HG03060 (cell line): ENCODE data around the gene SPATS2.
"Not testable (repeated sequence)": the region's sequence is repeated elsewhere in the genome, so short reads cannot be mapped to it uniquely, and the experiment has no call there.

Experiments used
- ATAC-seq: cut with Tn5 transposase; IDR thresholded peaks from one replicate; pipeline ENCODE4 v1.9.1; 2021; ENCODE audit warnings: low read depth, moderate number of reproducible peaks; ENCODE audit not compliant: unreplicated experiment

Gene SPATS2

GRCh38 chr12:49388682-49389386 is 21.6 kb downstream of the SPATS2 start:
- no peak for ATAC-seq

- no peak for ATAC-seq
These were observed 22.1 kb downstream of the SPATS2 start for GRCh38 chr12:49389387-49389703.

GRCh38 chr12:49397000-49397399 is 29.7 kb downstream of the SPATS2 start:
- ATAC-seq, result no peak

GRCh38 chr12:49400304-49400703 is 33.0 kb downstream of the SPATS2 start:
- ATAC-seq, result no peak

- no peak for ATAC-seq
These were observed 36.7 kb downstream of the SPATS2 start for GRCh38 chr12:49403971-49404450.

GRCh38 chr12:49404956-49405355 is 37.7 kb downstream of the SPATS2 start:
- ATAC-seq, result no peak

- ATAC-seq, result no peak
These were observed 43.6 kb downstream of the SPATS2 start for GRCh38 chr12:49410818-49411217.

GRCh38 chr12:49413010-49413409 is 45.7 kb downstream of the SPATS2 start:
- no peak for ATAC-seq

GRCh38 chr12:49413796-49414195 is 46.5 kb downstream of the SPATS2 start:
- ATAC-seq, result no peak

GRCh38 chr12:49414364-49414763 is 47.1 kb downstream of the SPATS2 start:
- ATAC-seq, result no peak

- ATAC-seq, result no peak
These were observed 48.3 kb downstream of the SPATS2 start for GRCh38 chr12:49415521-49415970.

- ATAC-seq, result no peak
These were observed 49.6 kb downstream of the SPATS2 start for GRCh38 chr12:49416892-49417291.

- ATAC-seq, result no peak
These were observed 50.3 kb downstream of the SPATS2 start for GRCh38 chr12:49417558-49417957.

- no peak for ATAC-seq
These were observed 53.3 kb downstream of the SPATS2 start for GRCh38 chr12:49420556-49420955.

GRCh38 chr12:49422114-49422513 is 54.9 kb downstream of the SPATS2 start:
- ATAC-seq, result no peak

- ATAC-seq, result no peak
These were observed 61.5 kb downstream of the SPATS2 start for GRCh38 chr12:49428793-49429192.

GRCh38 chr12:49432616-49433015 is 65.4 kb downstream of the SPATS2 start:
- no peak for ATAC-seq

GRCh38 chr12:49436799-49437198 is 69.5 kb downstream of the SPATS2 start:
- not testable (repeated sequence) for ATAC-seq

GRCh38 chr12:49439042-49439441 is 71.8 kb downstream of the SPATS2 start:
- no peak for ATAC-seq

GRCh38 chr12:49440035-49440434 is 72.8 kb downstream of the SPATS2 start:
- no peak for ATAC-seq

GRCh38 chr12:49442915-49443314 is 75.7 kb downstream of the SPATS2 start:
- no peak for ATAC-seq

GRCh38 chr12:49446571-49446970 is 79.3 kb downstream of the SPATS2 start:
- ATAC-seq, result no peak

- no peak for ATAC-seq
These were observed 81.6 kb downstream of the SPATS2 start for GRCh38 chr12:49448858-49449257.
